ENCODE measurements around the gene PPP1R1B.

The PPP1R1B gene

GRCh38 chr17:39664581-39665561, 38.1 kb downstream of the PPP1R1B start, which contains the start of gene TCAP:
TSS of gene TCAP (plus strand) at chr17:39665349. CDS start at chr17:39665360, 11 bp downstream.
- Histone ChIP-seq H2AFZ (ENCODE audit: low read depth, low read length, severe bottlenecking) (no peak within 1 kb of the TSS), H3K27me3 (ENCODE audit: low read length) (no peaks in the 10 kb centered on the region), H3K79me2 (ENCODE audit: insufficient read depth, low read length) (no peaks in the 10 kb centered on the region), H3K36me3 (ENCODE audit: low read length) (no peaks in the 10 kb centered on the region), H3K9ac (ENCODE audit: low read length) (no peak within 1 kb of the TSS), H3K4me2 (ENCODE audit: low read depth, low read length, poor library complexity, severe bottlenecking) (no peak within 1 kb of the TSS), H3K27ac (ENCODE audit: low read depth, low read length) (no peak within 1 kb of the TSS), H3K9me2 (replicated peaks; ENCODE audit: insufficient read depth, low read length) (no peaks in the 10 kb centered on the region), H3K9me3 (ENCODE audit: insufficient read depth, low read length) (no peaks in the 10 kb centered on the region), H3K4me3 (ENCODE audit: insufficient read depth, low read length, poor library complexity, severe bottlenecking) (no peak within 1 kb of the TSS), H3F3A (ENCODE audit: insufficient read depth) (no peaks in the 10 kb centered on the region), H4K20me1 (ENCODE audit: low read depth, low read length) (no peaks in the 10 kb centered on the region)
- TF ChIP-seq EZH2phosphoT487 (conservative IDR thresholded peaks at IDR 0.05; ENCODE audit: low read length): no peak
- no peak for TF ChIP-seq CTCF (IDR thresholded peaks at IDR 0.05; ENCODE audit: insufficient read depth, low read length, poor library complexity, severe bottlenecking)

- no peak overlapping the region for H2AFZ ChIP-seq (ENCODE audit: low read depth, low read length, severe bottlenecking)
- H4K20me1 ChIP-seq (ENCODE audit: low read depth, low read length): no peaks in the 10 kb centered on the region
- no peaks in the 10 kb centered on the region for H3K9me3 ChIP-seq (ENCODE audit: insufficient read depth, low read length)
- H3K9me2 ChIP-seq (replicated peaks; ENCODE audit: insufficient read depth, low read length): no peaks in the 10 kb centered on the region
- no peak overlapping the region for H3K27ac ChIP-seq (ENCODE audit: low read depth, low read length)
- no peaks in the 10 kb centered on the region for H3K36me3 ChIP-seq (ENCODE audit: low read length)
- H3K79me2 ChIP-seq (ENCODE audit: insufficient read depth, low read length): no peaks in the 10 kb centered on the region
- no peak overlapping the region for H3K9ac ChIP-seq (ENCODE audit: low read length)
- TF ChIP-seq EZH2phosphoT487 (conservative IDR thresholded peaks at IDR 0.05; ENCODE audit: low read length): no peak
- no peak for TF ChIP-seq CTCF (IDR thresholded peaks at IDR 0.05; ENCODE audit: insufficient read depth, low read length, poor library complexity, severe bottlenecking)
- H3K4me3 ChIP-seq (ENCODE audit: insufficient read depth, low read length, poor library complexity, severe bottlenecking): no peak overlapping the region
- H3K27me3 ChIP-seq (ENCODE audit: low read length): no peaks in the 10 kb centered on the region
- H3K4me2 ChIP-seq (ENCODE audit: low read depth, low read length, poor library complexity, severe bottlenecking): no peak overlapping the region
- no peaks in the 10 kb centered on the region for H3F3A ChIP-seq (ENCODE audit: insufficient read depth)
These were observed 39.0 kb downstream of the PPP1R1B start for GRCh38 chr17:39665642-39666224.

- Histone ChIP-seq H3K36me3 (ENCODE audit: low read length) (no peaks in the 10 kb centered on the region), H3K4me3 (ENCODE audit: insufficient read depth, low read length, poor library complexity, severe bottlenecking) (no peak overlapping the region), H4K20me1 (ENCODE audit: low read depth, low read length) (no peaks in the 10 kb centered on the region), H3K9me2 (replicated peaks; ENCODE audit: insufficient read depth, low read length) (no peaks in the 10 kb centered on the region), H3K9ac (ENCODE audit: low read length) (no peak overlapping the region), H3K4me2 (ENCODE audit: low read depth, low read length, poor library complexity, severe bottlenecking) (no peak overlapping the region), H3F3A (ENCODE audit: insufficient read depth) (no peaks in the 10 kb centered on the region), H3K79me2 (ENCODE audit: insufficient read depth, low read length) (no peaks in the 10 kb centered on the region), H3K27ac (ENCODE audit: low read depth, low read length) (no peak overlapping the region), H3K27me3 (ENCODE audit: low read length) (no peaks in the 10 kb centered on the region), H3K9me3 (ENCODE audit: insufficient read depth, low read length) (no peaks in the 10 kb centered on the region), H2AFZ (ENCODE audit: low read depth, low read length, severe bottlenecking) (no peak overlapping the region)
- TF ChIP-seq CTCF (IDR thresholded peaks at IDR 0.05; ENCODE audit: insufficient read depth, low read length, poor library complexity, severe bottlenecking): no peak
- TF ChIP-seq EZH2phosphoT487 (conservative IDR thresholded peaks at IDR 0.05; ENCODE audit: low read length): no peak
These were observed 39.5 kb downstream of the PPP1R1B start for GRCh38 chr17:39666231-39666600.
